Measurements from ENCODE around the gene ADGRG3. TPM values are rescaled to one million over a fixed set of nuclear protein-coding genes. Genes with fewer than 3 reads are reported as not detected.
A peak's percentile ranks its signal among the peaks of the same experiment; 100 is the strongest.

The ADGRG3 gene
- polyA plus RNA-seq, 3 donors, result 0.41 to 1.0 TPM; not detected in 1

DNA sequence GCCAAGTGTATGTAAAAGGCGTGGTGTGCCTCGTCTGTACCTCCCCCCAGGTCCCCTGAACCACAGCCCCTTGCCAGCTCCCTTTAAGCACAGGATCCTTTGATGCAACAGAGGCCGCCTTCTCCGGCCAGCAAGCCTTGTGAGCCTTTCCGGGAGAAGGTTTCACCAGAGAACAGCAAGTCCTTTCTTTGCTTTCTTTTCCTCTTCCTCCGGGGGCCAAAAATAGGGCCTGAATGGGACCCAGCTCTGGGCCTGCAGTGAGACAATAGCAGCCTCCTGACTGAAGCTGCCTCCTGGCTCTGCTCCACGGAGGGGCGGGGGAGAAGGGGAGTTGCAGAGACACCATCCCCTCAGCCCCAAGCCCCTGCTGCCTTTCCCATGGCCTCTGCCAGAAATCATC is 30.7 kb upstream of the ADGRG3 start:
- Mint-ChIP-seq H3K27ac (peak overlapping the region in 1 of 7 donors; percentile 50), H3K36me3 (no peaks in the 10 kb centered on the region), H3K4me3 (peak overlapping the region in 1 of 2 donors; percentile 23), H3K4me1 (peaks cover 13% of the 10 kb centered on the region), H3K27me3 (ENCODE audit: low read depth in 3 of 3) (peaks cover 39 to 72% (median 40%) of the 10 kb centered on the region in 3 donors), H3K9me3 (peaks cover 0 to 3% (median 0%) of the 10 kb centered on the region in 7 donors)
- Histone ChIP-seq H2AFZ (ENCODE audit: insufficient read depth, low read depth, low read length, poor library complexity, severe bottlenecking) (no peak overlapping the region), H3K9ac (ENCODE audit: insufficient read depth, low read length, poor library complexity, severe bottlenecking) (no peak overlapping the region), H4K20me1 (ENCODE audit: insufficient read depth, low read length) (no peaks in the 10 kb centered on the region), H3K27ac (ENCODE audit: low read depth in 1 of 2, low read length in 2 of 2) (no peak overlapping the region), H3K9me3 (replicated peaks in 1 of 2; ENCODE audit: control insufficient read depth in 1 of 2, insufficient read depth in 1 of 2, low read length in 2 of 2) (no peaks in the 10 kb centered on the region), H3K36me3 (replicated peaks in 1 of 2; ENCODE audit: control insufficient read depth in 1 of 2, insufficient read depth in 2 of 2, low read length in 2 of 2) (no peaks in the 10 kb centered on the region), H3K79me2 (ENCODE audit: insufficient read depth, low read length) (no peaks in the 10 kb centered on the region), H3K4me2 (replicated peaks; ENCODE audit: extremely low read depth, low read length, poor library complexity, severe bottlenecking) (no peak overlapping the region), H3K27me3 (ENCODE audit: control insufficient read depth in 2 of 2, insufficient read depth in 2 of 2, low read length in 2 of 2) (peaks cover 0 to 58% of the 10 kb centered on the region in 2 donors), H3K4me1 (ENCODE audit: control insufficient read depth in 1 of 2, insufficient read depth in 2 of 2, low read length in 2 of 2) (peaks cover 3 to 6% of the 10 kb centered on the region in 2 donors), H3K4me3 (replicated peaks in 1 of 3; ENCODE audit: low read depth in 2 of 3, low read length in 3 of 3) (no peak overlapping the region)
- no peak for DNase-seq
- WGBS (ENCODE audit: insufficient coverage), result 4% methylated on average over 5 of the region's 8 CpGs
- intact Hi-C loops (cut with micrococcal nuclease), result no loop called here
- TF ChIP-seq, protein P1, sequence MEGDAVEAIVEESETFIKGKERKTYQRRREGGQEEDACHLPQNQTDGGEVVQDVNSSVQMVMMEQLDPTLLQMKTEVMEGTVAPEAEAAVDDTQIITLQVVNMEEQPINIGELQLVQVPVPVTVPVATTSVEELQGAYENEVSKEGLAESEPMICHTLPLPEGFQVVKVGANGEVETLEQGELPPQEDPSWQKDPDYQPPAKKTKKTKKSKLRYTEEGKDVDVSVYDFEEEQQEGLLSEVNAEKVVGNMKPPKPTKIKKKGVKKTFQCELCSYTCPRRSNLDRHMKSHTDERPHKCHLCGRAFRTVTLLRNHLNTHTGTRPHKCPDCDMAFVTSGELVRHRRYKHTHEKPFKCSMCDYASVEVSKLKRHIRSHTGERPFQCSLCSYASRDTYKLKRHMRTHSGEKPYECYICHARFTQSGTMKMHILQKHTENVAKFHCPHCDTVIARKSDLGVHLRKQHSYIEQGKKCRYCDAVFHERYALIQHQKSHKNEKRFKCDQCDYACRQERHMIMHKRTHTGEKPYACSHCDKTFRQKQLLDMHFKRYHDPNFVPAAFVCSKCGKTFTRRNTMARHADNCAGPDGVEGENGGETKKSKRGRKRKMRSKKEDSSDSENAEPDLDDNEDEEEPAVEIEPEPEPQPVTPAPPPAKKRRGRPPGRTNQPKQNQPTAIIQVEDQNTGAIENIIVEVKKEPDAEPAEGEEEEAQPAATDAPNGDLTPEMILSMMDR (IDR thresholded peaks at IDR 0.05), result no peak

DNA sequence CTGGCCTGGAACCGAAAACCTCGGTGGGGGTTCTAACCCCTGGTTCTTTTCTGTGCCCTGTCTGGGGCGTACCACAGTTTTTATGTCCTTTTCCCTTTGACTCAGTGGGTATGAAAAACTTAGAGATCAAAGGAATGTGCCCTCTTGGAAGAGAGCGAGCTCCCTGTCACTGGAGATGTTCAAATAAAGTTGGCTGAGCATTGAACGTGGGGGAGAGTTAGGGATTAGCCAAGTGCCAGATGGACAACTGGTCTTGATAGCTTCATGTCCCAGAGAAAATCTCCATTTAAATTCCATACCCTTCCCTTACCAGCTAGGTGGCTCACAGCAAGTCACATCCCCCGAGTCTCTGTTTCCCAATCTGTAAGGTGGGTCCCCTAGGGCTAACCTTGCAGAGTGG is 30.1 kb upstream of the ADGRG3 start:
- Mint-ChIP-seq H3K4me3 (no peak overlapping the region), H3K27me3 (ENCODE audit: low read depth in 3 of 3) (peaks cover 39 to 69% (median 42%) of the 10 kb centered on the region in 3 donors), H3K36me3 (no peaks in the 10 kb centered on the region), H3K27ac (peak overlapping the region in 1 of 7 donors; percentile 50), H3K9me3 (peaks cover 0 to 3% (median 0%) of the 10 kb centered on the region in 7 donors), H3K4me1 (peaks cover 13% of the 10 kb centered on the region)
- 93% methylated on average over 2 of the region's 6 CpGs for WGBS (ENCODE audit: insufficient coverage)
- Histone ChIP-seq H4K20me1 (ENCODE audit: insufficient read depth, low read length) (no peaks in the 10 kb centered on the region), H3K4me1 (ENCODE audit: control insufficient read depth in 1 of 2, insufficient read depth in 2 of 2, low read length in 2 of 2) (peaks cover 3 to 6% of the 10 kb centered on the region in 2 donors), H3K4me2 (replicated peaks; ENCODE audit: extremely low read depth, low read length, poor library complexity, severe bottlenecking) (no peak overlapping the region), H2AFZ (ENCODE audit: insufficient read depth, low read depth, low read length, poor library complexity, severe bottlenecking) (no peak overlapping the region), H3K9ac (ENCODE audit: insufficient read depth, low read length, poor library complexity, severe bottlenecking) (no peak overlapping the region), H3K9me3 (replicated peaks in 1 of 2; ENCODE audit: control insufficient read depth in 1 of 2, insufficient read depth in 1 of 2, low read length in 2 of 2) (no peaks in the 10 kb centered on the region), H3K79me2 (ENCODE audit: insufficient read depth, low read length) (no peaks in the 10 kb centered on the region), H3K36me3 (replicated peaks in 1 of 2; ENCODE audit: control insufficient read depth in 1 of 2, insufficient read depth in 2 of 2, low read length in 2 of 2) (no peaks in the 10 kb centered on the region), H3K27ac (ENCODE audit: low read depth in 1 of 2, low read length in 2 of 2) (no peak overlapping the region), H3K4me3 (replicated peaks in 1 of 3; ENCODE audit: low read depth in 2 of 3, low read length in 3 of 3) (no peak overlapping the region), H3K27me3 (ENCODE audit: control insufficient read depth in 2 of 2, insufficient read depth in 2 of 2, low read length in 2 of 2) (peaks cover 0 to 58% of the 10 kb centered on the region in 2 donors)
- TF ChIP-seq, protein P1 (IDR thresholded peaks at IDR 0.05), result no peak
- DNase-seq, result no peak
- intact Hi-C loops (cut with micrococcal nuclease), result no loop called here

Measured in CD14-positive monocyte (primary cell).